PC-9 (cell line): ENCODE results near the gene GREM1. TPM values are rescaled to one million over a fixed set of nuclear protein-coding genes. Genes with fewer than 3 reads are reported as not detected.

ENCODE experiments used
- BruUV-seq: library from RNA; stranded (reverse); fragments of 400-500 nt; replicated peaks from 2 replicates; lab custom pipeline; 2021; lab: Mats Ljungman, UMichigan
- CTCF ChIA-PET: fragments of 300-600 bp; sonication (Branson Sonifier 250); formaldehyde crosslinking; loops from one replicate; lab custom pipeline; 2022; ENCODE audit warnings: antibody characterized with exemption; lab: Charles Lee
- POLR2A ChIA-PET: fragments of 300-600 bp; sonication (Branson Sonifier 250); formaldehyde crosslinking; loops from one replicate; lab custom pipeline; 2022; ENCODE audit warnings: antibody characterized with exemption; ENCODE audit not compliant: unreplicated experiment; lab: Charles Lee
- DNase-seq, 2 experiments: peaks; one replicate each; pipeline versions ENCODE4 v3.0.0 to v3.0.0-alpha.2; 2015 to 2022; ENCODE audit warnings: mixed read lengths in 1 of 2
- H2AFZ ChIP-seq: fragments of 200-600 bp; sonication (generic); 2 replicates; pipeline ENCODE4 v1.8.1; 2017; ENCODE audit warnings: antibody characterized with exemption
- H3F3A ChIP-seq: fragments of 200-600 bp; sonication (generic); 2 replicates; pipeline ENCODE4 v1.8.1; 2017; ENCODE audit warnings: antibody characterized with exemption, mild to moderate bottlenecking, low read depth; ENCODE audit not compliant: insufficient read depth
- H3K27ac ChIP-seq: fragments of 200-600 bp; sonication (generic); 2 replicates; pipeline ENCODE4 v1.6.1; 2016; ENCODE audit warnings: mixed run types
- H3K27me3 ChIP-seq: fragments of 200-600 bp; sonication (generic); 2 replicates; pipeline ENCODE4 v1.6.1; 2016; ENCODE audit warnings: low read depth, mixed run types; ENCODE audit not compliant: insufficient read depth
- H3K36me3 ChIP-seq: fragments of 200-600 bp; sonication (generic); 2 replicates; pipeline ENCODE4 v1.6.1; 2016; ENCODE audit warnings: low read depth, mixed run types
- H3K4me1 ChIP-seq: fragments of 200-600 bp; sonication (generic); replicated peaks from 2 replicates; pipeline ENCODE4 v1.6.1; 2016; ENCODE audit warnings: mixed run types; ENCODE audit not compliant: insufficient read depth
- H3K4me2 ChIP-seq: fragments of 200-600 bp; sonication (generic); 2 replicates; pipeline ENCODE4 v1.6.1; 2017; ENCODE audit warnings: mixed run types
- H3K4me3 ChIP-seq: fragments of 200-600 bp; sonication (generic); 2 replicates; pipeline ENCODE4 v1.6.1; 2016; ENCODE audit warnings: mixed run types
- H3K79me2 ChIP-seq: fragments of 200-600 bp; sonication (generic); 2 replicates; pipeline ENCODE4 v1.6.1; 2017; ENCODE audit warnings: low read depth, mixed run types
- H3K9me2 ChIP-seq: fragments of 200-600 bp; sonication (generic); 2 replicates; pipeline ENCODE4 v1.8.1; 2017; ENCODE audit warnings: mild to moderate bottlenecking; ENCODE audit not compliant: insufficient read depth
- H3K9me3 ChIP-seq: fragments of 200-600 bp; sonication (generic); 2 replicates; pipeline ENCODE4 v1.8.1; 2016; ENCODE audit warnings: low read depth; ENCODE audit not compliant: insufficient read depth
- H4K20me1 ChIP-seq: fragments of 200-600 bp; sonication (generic); 2 replicates; pipeline ENCODE4 v1.8.1; 2017; ENCODE audit not compliant: insufficient read depth
- EZH2 ChIP-seq: fragments of 200-600 bp; sonication (generic); IDR thresholded peaks from 2 replicates; pipeline ENCODE4 v1.8.0; 2017; ENCODE audit warnings: antibody characterized with exemption, low read depth
- intact Hi-C: fragments of 100-400 bp; cut with micrococcal nuclease; formaldehyde crosslinking; loops from one replicate; pipeline ENCODE4 v1.10.0; 2022; ENCODE audit not compliant: unreplicated experiment
- total RNA-seq: library from RNA; stranded (reverse); gene quantifications from 2 replicates; pipeline ENCODE4 v1.2.3, GENCODE V29; 2021
- TF ChIP-seq, protein P1 (sequence below): fragments of 200-600 bp; sonication (generic); conservative IDR thresholded peaks from 2 replicates; pipeline ENCODE4 v1.6.1; 2017; ENCODE audit warnings: mixed run types, antibody characterized with exemption, mild to moderate bottlenecking, moderate library complexity

GREM1 gene
- total RNA-seq, 1 experiment from 2014 or later = 0.39 TPM

DNA sequence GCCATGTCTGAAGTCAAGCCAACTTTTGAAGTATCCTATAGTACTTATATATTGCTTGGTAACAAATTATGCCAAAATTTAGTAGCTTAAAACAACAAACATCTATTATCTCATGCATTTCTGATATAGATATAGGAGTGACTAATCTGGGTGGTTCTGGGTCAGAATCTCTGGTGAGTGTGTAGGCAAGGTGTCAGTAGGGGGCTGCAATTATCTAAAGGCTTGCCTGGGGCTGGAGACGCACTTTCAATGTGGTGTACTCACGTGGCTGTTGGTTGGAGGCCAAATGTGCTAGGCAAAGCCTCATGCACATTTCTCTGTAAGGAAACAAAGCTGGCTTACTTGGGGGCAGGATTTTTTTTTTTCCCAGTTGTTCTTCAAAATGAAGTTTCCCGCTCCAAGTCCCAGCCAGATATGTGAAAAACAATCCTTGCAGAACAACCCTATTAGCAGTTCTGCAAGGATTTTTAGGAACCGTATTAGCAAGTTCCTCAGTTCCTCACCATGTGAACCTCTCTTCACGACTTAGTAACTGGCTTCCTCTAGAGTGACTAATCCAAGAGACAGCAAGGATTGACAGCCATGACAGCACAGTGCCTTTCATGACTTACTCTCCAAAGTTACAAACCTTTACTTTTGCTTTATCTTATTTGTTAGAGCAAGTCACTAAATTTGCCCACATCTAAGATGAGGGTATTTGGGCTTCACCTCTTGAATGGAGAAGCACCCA is 25.8 kb downstream of the GREM1 start:
- TF ChIP-seq, protein P1, sequence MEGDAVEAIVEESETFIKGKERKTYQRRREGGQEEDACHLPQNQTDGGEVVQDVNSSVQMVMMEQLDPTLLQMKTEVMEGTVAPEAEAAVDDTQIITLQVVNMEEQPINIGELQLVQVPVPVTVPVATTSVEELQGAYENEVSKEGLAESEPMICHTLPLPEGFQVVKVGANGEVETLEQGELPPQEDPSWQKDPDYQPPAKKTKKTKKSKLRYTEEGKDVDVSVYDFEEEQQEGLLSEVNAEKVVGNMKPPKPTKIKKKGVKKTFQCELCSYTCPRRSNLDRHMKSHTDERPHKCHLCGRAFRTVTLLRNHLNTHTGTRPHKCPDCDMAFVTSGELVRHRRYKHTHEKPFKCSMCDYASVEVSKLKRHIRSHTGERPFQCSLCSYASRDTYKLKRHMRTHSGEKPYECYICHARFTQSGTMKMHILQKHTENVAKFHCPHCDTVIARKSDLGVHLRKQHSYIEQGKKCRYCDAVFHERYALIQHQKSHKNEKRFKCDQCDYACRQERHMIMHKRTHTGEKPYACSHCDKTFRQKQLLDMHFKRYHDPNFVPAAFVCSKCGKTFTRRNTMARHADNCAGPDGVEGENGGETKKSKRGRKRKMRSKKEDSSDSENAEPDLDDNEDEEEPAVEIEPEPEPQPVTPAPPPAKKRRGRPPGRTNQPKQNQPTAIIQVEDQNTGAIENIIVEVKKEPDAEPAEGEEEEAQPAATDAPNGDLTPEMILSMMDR = no peak
- TF ChIP-seq EZH2 = no peak
- no peak for DNase-seq
- CTCF ChIA-PET = no interaction called here
- intact Hi-C loops = no loop called here
- no TSS peak for BruUV-seq
- Histone ChIP-seq H3K36me3 (no peaks in the 10 kb centered on the region), H3K27ac (no peak overlapping the region), H3K4me2 (no peak overlapping the region), H3K9me3 (no peaks in the 10 kb centered on the region), H4K20me1 (no peaks in the 10 kb centered on the region), H3K9me2 (no peaks in the 10 kb centered on the region), H3K27me3 (no peaks in the 10 kb centered on the region), H2AFZ (no peak overlapping the region), H3K4me1 (no peaks in the 10 kb centered on the region; the same call in 1 of the 2 replicates), H3F3A (no peaks in the 10 kb centered on the region), H3K79me2 (no peaks in the 10 kb centered on the region), H3K4me3 (no peak overlapping the region)
- POLR2A ChIA-PET = no interaction called here

DNA sequence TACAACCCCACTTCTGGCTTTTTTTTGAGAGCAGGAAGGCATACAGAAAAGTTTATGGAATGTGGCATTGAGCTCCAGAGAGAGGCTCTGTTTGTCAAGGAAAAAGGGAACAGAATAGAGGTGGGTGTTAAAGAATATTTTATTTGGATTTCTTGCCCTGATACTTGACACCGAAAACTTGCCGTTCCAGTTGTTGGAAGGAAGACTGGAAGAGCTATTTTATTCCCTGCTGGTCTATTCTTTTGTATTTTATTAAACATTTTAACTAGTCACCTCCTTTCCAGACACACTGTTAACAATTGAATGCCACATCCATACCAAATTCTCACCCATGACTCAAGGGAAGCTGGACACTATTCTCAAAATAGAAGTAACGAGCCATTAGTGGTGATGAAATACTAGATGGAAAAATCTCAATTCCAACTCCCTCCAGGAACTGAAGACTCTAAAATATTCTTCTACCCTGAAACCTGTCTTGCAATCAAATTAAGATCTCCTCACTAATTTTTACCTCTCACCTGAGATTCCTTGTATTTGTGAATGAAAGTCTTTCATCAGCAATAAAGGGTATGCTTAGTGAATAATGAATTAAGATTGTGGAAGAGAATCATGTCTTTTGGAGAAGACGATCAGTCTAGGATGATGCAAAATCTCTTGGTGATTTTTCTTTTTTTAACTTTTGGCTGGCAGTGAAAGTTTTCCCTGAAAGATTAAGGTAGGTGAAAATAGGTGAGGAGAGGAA is 28.5 kb downstream of the GREM1 start:
- Histone ChIP-seq H3K79me2 (no peaks in the 10 kb centered on the region), H3F3A (no peaks in the 10 kb centered on the region), H2AFZ (no peak overlapping the region), H3K4me1 (no peaks in the 10 kb centered on the region; the same call in 1 of the 2 replicates), H4K20me1 (no peaks in the 10 kb centered on the region), H3K27me3 (no peaks in the 10 kb centered on the region), H3K36me3 (no peaks in the 10 kb centered on the region), H3K4me2 (no peak overlapping the region), H3K9me3 (no peaks in the 10 kb centered on the region), H3K27ac (no peak overlapping the region), H3K4me3 (no peak overlapping the region), H3K9me2 (no peaks in the 10 kb centered on the region)
- TF ChIP-seq, protein P1 = no peak
- TF ChIP-seq EZH2 = no peak
- intact Hi-C loops = no loop called here
- POLR2A ChIA-PET = no interaction called here
- no peak for DNase-seq
- BruUV-seq = no TSS peak
- CTCF ChIA-PET = no interaction called here

DNA sequence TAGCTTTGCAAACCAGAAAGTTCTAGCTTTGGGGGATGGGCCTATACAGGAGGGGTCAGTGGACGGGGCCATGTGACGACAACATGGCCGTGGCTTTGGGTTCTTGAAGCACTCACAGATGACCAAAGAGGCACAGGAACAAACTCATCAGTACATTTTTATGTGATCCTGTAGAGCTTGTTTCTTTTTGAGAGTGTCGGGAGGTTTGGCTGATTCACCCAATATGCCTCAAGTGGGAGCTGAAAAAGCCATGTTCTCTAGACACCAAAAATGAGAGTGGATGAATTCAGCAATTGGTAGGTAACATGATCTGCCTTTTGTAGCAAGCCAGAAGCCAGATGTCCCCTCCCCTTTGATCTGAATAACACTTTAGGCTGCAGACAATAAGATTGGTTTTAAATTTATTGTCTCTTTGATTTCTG is 30.1 kb downstream of the GREM1 start:
- intact Hi-C loops = no loop called here
- ChIA-PET POLR2A (no interaction called here), CTCF (no interaction called here)
- no peaks in the 10 kb centered on the region; the same call in 1 of the 2 replicates for H3K4me1 ChIP-seq
- no peaks in the 10 kb centered on the region for H3K79me2 ChIP-seq
- no peaks in the 10 kb centered on the region for H3F3A ChIP-seq
- H3K36me3 ChIP-seq = no peaks in the 10 kb centered on the region
- no TSS peak for BruUV-seq
- H3K4me2 ChIP-seq = no peak overlapping the region
- H3K27ac ChIP-seq = no peak overlapping the region
- no peaks in the 10 kb centered on the region for H3K9me3 ChIP-seq
- no peaks in the 10 kb centered on the region for H4K20me1 ChIP-seq
- H3K9me2 ChIP-seq = no peaks in the 10 kb centered on the region
- no peak overlapping the region for H2AFZ ChIP-seq
- no peak overlapping the region for H3K4me3 ChIP-seq
- no peak for DNase-seq
- no peak for TF ChIP-seq EZH2
- TF ChIP-seq, protein P1 = no peak
- no peaks in the 10 kb centered on the region for H3K27me3 ChIP-seq
